ENCODE data around the gene ANKRD63.

DNA sequence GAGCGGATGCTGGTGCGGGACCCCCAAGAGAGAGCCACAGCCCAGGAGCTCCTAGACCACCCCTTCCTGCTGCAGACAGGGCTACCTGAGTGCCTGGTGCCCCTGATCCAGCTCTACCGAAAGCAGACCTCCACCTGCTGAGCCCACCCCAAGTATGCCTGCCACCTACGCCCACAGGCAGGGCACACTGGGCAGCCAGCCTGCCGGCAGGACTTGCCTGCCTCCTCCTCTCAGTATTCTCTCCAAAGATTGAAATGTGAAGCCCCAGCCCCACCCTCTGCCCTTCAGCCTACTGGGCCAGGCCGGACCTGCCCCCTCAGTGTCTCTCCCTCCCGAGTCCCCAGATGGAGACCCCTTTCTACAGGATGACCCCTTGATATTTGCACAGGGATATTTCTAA, 6.9 kb downstream of the ANKRD63 start:
- no peak for TF ChIP-seq EZH2 (IDR thresholded peaks at IDR 0.05; ENCODE audit: low read length)
- TF ChIP-seq, protein P1, sequence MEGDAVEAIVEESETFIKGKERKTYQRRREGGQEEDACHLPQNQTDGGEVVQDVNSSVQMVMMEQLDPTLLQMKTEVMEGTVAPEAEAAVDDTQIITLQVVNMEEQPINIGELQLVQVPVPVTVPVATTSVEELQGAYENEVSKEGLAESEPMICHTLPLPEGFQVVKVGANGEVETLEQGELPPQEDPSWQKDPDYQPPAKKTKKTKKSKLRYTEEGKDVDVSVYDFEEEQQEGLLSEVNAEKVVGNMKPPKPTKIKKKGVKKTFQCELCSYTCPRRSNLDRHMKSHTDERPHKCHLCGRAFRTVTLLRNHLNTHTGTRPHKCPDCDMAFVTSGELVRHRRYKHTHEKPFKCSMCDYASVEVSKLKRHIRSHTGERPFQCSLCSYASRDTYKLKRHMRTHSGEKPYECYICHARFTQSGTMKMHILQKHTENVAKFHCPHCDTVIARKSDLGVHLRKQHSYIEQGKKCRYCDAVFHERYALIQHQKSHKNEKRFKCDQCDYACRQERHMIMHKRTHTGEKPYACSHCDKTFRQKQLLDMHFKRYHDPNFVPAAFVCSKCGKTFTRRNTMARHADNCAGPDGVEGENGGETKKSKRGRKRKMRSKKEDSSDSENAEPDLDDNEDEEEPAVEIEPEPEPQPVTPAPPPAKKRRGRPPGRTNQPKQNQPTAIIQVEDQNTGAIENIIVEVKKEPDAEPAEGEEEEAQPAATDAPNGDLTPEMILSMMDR (optimal IDR thresholded peaks at IDR 0.05 in 1 of 3, IDR thresholded peaks at IDR 0.05 in 1 of 3, conservative IDR thresholded peaks at IDR 0.05 in 1 of 3; ENCODE audit: extremely low read depth in 1 of 3, insufficient read depth in 2 of 3, low read length in 3 of 3): no peak

All from keratinocyte (primary cell).